Peyer's patch (tissue), 4 donors: ENCODE data around the gene INPP5F. TPM values are rescaled to one million over a fixed set of nuclear protein-coding genes. Genes with fewer than 3 reads are reported as not detected.

Experiments
- DNase-seq, 3 donors: peaks; one replicate each; pipeline ENCODE4 v3.0.0-alpha.2; 2017 to 2019
- H3K27ac ChIP-seq, 4 donors: fragments of 200-600 bp; sonication (generic); one replicate each; pipeline ENCODE4 v1.5.1; 2016 to 2019
- H3K27me3 ChIP-seq, 2 donors: fragments of 200-600 bp; sonication (generic); one replicate each; pipeline ENCODE4 v1.5.1; 2019
- H3K36me3 ChIP-seq, 3 donors: fragments of 200-600 bp; sonication (generic); one replicate each; pipeline ENCODE4 v1.5.1; 2016 to 2019
- H3K4me1 ChIP-seq, 4 donors: fragments of 200-600 bp; sonication (generic); one replicate each; pipeline ENCODE4 v1.5.1; 2016 to 2019
- H3K4me3 ChIP-seq, 4 donors: fragments of 200-600 bp; sonication (generic); 1 replicate in 3 of 4; 2 replicates in 1 of 4; pipeline ENCODE4 v1.5.1; 2016 to 2019; ENCODE audit warnings: mild to moderate bottlenecking in 1 of 4
- H3K9me3 ChIP-seq, 4 donors: fragments of 200-600 bp; sonication (generic); one replicate each; pipeline ENCODE4 v1.5.1; 2016 to 2019; ENCODE audit warnings: mild to moderate bottlenecking in 1 of 4
- CTCF ChIP-seq, 6 experiments: fragments of 450-650 bp in 4 of 6; fragments of 200-600 bp in 2 of 6; sonication (generic) in 1 of 6; IDR thresholded peaks; one replicate each; pipeline ENCODE4 v1.5.1; 2017 to 2019; ENCODE audit warnings: antibody characterized with exemption in 6 of 6, mild to moderate bottlenecking in 3 of 6, moderate library complexity in 1 of 6
- POLR2A ChIP-seq, 2 donors: fragments of 450-650 bp; IDR thresholded peaks; one replicate each; pipeline ENCODE4 v1.5.1; 2017; ENCODE audit warnings: antibody characterized with exemption in 2 of 2, mild to moderate bottlenecking in 2 of 2, moderate library complexity in 2 of 2
- total RNA-seq, 4 donors: library from RNA; depleted of rRNA; stranded (reverse); fragments of >200 nt; gene quantifications; one replicate each; pipeline ENCODE4 v1.1.0, GENCODE V29; 2016

INPP5F gene
- total RNA-seq, 4 donors from 2014 or later = 6.5 to 37.1 (median 10.2) TPM

DNA sequence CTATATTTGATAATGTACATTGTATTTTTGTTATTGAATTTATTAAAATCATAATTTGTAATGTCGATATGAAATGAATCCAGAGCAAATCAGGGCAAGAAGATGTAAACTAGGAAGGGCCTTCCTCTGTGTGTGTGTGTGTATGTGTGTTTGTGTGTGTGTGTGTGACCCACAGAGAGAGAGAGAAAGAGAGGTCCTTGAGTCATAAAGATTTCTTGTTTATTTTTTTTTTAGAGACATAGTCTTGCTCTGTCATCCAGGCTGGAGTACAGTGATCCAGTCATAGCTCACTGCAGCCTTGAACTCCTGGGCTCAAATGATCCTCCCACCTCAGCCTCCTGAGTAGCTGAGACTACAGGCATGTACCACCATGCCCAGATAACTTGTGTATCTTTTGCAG is 50.7 kb downstream of the INPP5F start:
- Histone ChIP-seq H3K27me3 (no peaks in the 10 kb centered on the region), H3K36me3 (no peaks in the 10 kb centered on the region), H3K27ac (no peak overlapping the region), H3K4me1 (no peaks in the 10 kb centered on the region), H3K9me3 (no peaks in the 10 kb centered on the region), H3K4me3 (no peak overlapping the region)
- TF ChIP-seq POLR2A (IDR thresholded peaks at IDR 0.05) = no peak
- no peak for TF ChIP-seq CTCF (IDR thresholded peaks at IDR 0.05)
- DNase-seq = no peak

DNA sequence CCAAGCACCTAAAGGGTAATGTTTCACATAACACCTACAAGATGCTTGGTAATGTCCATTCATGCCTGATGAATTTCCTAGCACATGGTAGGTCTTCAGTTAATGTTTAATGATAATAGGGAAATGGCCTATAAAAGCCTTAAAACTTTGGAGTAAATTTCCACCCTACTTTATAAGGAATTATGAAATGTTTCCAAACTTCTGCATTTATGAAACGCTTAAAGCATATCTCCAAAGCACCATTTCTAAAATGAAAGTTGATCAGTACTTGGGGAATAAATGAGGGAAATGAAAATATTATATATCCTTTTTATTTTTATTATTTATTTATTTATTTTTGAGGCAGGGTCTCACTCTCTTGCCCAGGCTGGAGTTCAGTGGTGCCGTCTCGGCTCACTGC is 51.8 kb downstream of the INPP5F start:
- no peak overlapping the region for H3K27ac ChIP-seq
- no peaks in the 10 kb centered on the region for H3K36me3 ChIP-seq
- H3K27me3 ChIP-seq = no peaks in the 10 kb centered on the region
- H3K4me1 ChIP-seq = no peaks in the 10 kb centered on the region
- DNase-seq = no peak
- no peaks in the 10 kb centered on the region for H3K9me3 ChIP-seq
- TF ChIP-seq CTCF (IDR thresholded peaks at IDR 0.05) = no peak
- TF ChIP-seq POLR2A (IDR thresholded peaks at IDR 0.05) = no peak
- H3K4me3 ChIP-seq = no peak overlapping the region

- Histone ChIP-seq H3K4me1 (peaks cover 0 to under 1% (median 0%) of the 10 kb centered on the region in 4 donors), H3K27ac (no peak overlapping the region), H3K36me3 (no peaks in the 10 kb centered on the region), H3K27me3 (no peaks in the 10 kb centered on the region), H3K9me3 (no peaks in the 10 kb centered on the region), H3K4me3 (no peak overlapping the region)
- TF ChIP-seq POLR2A (IDR thresholded peaks at IDR 0.05) (no peak), CTCF (IDR thresholded peaks at IDR 0.05) (no peak)
- DNase-seq = no peak
Observed at GRCh38 chr10:119778776-119779445, 53.1 kb downstream of the INPP5F start.

DNA sequence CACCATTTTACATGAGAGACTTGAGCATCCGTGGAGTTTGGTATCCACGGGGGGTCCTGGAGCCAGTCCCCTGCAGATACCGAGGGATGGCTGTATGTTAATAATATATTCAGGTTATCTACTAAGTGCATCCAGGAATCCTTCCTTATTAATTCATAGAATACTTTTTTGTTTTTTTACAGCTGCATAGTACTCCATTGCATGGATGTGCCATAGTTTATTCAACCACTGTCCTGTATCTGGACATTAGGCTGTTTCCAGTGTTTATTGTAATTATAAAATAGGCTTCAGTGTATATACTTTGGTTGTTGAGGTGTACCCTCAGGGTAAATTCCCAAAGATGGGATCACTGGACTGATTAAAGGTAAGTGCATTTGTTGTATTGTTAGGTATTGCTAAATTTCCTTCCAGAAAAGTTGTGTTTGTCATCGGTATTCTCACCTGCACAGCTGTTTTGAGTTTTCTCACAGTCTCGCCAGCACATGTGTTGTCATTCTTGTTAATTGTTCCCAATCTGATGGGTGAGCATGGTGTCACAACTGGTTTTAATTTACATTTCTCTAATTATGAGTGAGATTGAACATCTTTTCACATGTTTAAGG is 55.1 kb downstream of the INPP5F start:
- no peak overlapping the region for H3K4me3 ChIP-seq
- DNase-seq = no peak
- H3K27ac ChIP-seq = no peak overlapping the region

GRCh38 chr10:119781498-119781897 is 55.6 kb downstream of the INPP5F start:
- Histone ChIP-seq H3K27ac (no peak overlapping the region), H3K4me1 (peaks cover 0 to 11% (median 0%) of the 10 kb centered on the region in 4 donors)

More for the DNA sequence above, 55.1 kb downstream of the INPP5F start:
- TF ChIP-seq CTCF (IDR thresholded peaks at IDR 0.05) (no peak), POLR2A (IDR thresholded peaks at IDR 0.05) (no peak)
- Histone ChIP-seq H3K9me3 (no peaks in the 10 kb centered on the region), H3K4me1 (peaks cover 0 to 11% (median 0%) of the 10 kb centered on the region in 4 donors), H3K27me3 (no peaks in the 10 kb centered on the region), H3K36me3 (no peaks in the 10 kb centered on the region)

More at GRCh38 chr10:119781498-119781897, 55.6 kb downstream of the INPP5F start:
- DNase-seq = no peak
- no peak for TF ChIP-seq CTCF (IDR thresholded peaks at IDR 0.05)
- no peak for TF ChIP-seq POLR2A (IDR thresholded peaks at IDR 0.05)
- H3K9me3 ChIP-seq = no peaks in the 10 kb centered on the region
- no peaks in the 10 kb centered on the region for H3K36me3 ChIP-seq
- H3K4me3 ChIP-seq = no peak overlapping the region
- no peaks in the 10 kb centered on the region for H3K27me3 ChIP-seq
